NCI-H2171 (cell line): ENCODE results near the gene PLPPR4.
"Not testable (repeated sequence)": the region's sequence is repeated elsewhere in the genome, so short reads cannot be mapped to it uniquely, and the experiment has no call there.

Source experiments
- DNase-seq: peaks from one replicate; lab custom pipeline; 2025; lab: John Stamatoyannopoulos, UW

Gene PLPPR4

GRCh38 chr1:99269321-99269720, 5.0 kb downstream of the PLPPR4 start:
- no peak for DNase-seq

- no peak for DNase-seq
These were observed 6.4 kb downstream of the PLPPR4 start for GRCh38 chr1:99270646-99271045.

- DNase-seq, result no peak
These were observed 7.0 kb downstream of the PLPPR4 start for GRCh38 chr1:99271249-99271648.

- DNase-seq, result no peak
These were observed 12.8 kb downstream of the PLPPR4 start for GRCh38 chr1:99277066-99277465.

- DNase-seq, result peak; percentile 65
These were observed 15.2 kb downstream of the PLPPR4 start for GRCh38 chr1:99279525-99279924.

GRCh38 chr1:99281105-99281504, 16.8 kb downstream of the PLPPR4 start:
- no peak for DNase-seq

DNA sequence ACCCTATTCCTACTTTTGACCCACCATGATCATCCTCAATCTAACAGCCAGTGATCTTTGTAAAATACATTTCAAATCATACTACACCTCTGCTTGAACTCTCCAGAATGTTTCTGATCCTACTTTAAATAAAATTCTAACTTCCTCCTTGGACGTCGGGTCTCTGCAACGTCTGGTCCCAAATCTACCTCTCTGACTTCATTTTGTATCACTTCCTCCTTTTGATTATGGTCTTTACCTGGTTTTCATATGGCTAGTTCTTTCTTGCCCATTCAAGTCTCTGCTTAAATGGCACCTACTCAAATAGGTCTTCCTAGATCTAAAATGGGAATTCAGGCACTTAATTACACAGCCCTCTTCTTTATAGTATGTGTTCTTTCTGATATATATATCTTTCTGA, 18.2 kb downstream of the PLPPR4 start:
- no peak for DNase-seq

DNA sequence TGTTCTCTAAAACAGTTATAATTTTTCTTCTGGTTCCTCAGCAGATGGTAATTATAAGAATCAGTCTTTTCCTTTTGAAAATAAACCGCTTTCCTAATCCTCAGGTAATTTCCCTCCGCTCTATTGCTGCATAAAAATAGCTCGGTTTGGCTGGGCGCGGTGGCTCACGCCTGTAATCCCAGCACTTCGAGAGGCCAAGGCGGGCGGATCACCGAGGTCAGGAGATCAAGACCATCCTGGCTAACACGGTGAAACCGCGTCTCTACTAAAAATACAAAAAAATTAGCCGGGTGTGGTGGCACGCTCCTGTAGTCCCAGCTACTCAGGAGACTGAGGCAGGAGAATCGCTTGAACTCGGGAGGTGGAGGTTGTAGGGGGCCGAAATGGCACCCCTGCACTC, 19.2 kb downstream of the PLPPR4 start:
- DNase-seq, result not testable (repeated sequence)

- no peak for DNase-seq
These were observed 28.6 kb downstream of the PLPPR4 start for GRCh38 chr1:99292886-99293285.

DNA sequence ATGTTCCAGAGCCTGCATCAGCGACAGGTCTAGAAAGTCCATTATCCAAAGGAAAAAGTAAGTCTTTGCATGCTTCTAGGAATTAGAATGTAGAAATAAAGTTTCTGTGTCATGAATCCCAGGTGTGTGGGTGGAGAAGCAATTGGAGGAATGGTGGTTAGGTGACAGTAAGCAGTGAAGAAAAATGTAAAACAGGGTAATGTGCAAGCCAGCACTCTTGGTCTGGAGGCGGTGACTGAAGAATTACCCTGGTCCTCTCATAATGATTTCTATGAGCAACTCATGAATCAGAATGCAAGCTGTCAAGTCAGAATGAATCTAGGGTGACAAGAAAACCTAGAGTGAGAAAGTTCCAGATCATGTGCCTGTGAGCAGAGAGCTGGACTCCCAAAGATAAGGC, 33.6 kb downstream of the PLPPR4 start:
- no peak for DNase-seq

- DNase-seq, result no peak
These were observed 40.5 kb downstream of the PLPPR4 start for GRCh38 chr1:99304725-99305282.

DNA sequence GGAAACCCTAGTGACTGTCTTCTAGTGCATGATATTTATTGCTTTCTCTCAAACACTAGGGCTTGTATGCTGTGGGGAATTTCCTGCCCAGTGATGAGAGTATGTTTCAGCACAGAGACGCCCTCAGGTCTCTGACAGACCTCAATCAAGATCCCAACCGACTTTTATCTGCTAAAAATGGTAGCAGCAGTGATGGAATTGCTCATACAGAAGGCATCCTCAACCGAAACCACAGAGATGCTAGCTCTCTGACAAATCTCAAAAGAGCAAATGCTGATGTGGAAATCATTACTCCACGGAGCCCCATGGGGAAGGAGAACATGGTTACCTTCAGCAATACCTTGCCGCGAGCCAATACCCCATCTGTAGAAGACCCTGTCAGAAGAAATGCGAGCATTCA, 41.3 kb downstream of the PLPPR4 start:
- DNase-seq, result no peak

GRCh38 chr1:99306056-99306455, 41.8 kb downstream of the PLPPR4 start:
- no peak for DNase-seq

DNA sequence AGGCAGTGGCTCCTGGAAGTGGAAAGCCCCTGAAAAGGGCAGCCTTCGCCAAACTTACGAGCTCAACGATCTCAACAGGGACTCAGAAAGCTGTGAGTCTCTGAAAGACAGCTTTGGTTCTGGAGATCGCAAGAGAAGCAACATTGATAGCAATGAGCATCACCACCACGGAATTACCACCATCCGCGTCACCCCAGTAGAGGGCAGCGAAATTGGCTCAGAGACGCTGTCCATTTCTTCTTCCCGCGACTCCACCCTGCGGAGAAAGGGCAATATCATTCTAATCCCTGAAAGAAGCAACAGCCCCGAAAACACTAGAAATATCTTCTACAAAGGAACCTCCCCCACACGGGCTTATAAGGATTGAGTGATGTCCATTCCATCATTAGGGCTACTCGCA, 42.4 kb downstream of the PLPPR4 start:
- no peak for DNase-seq

- DNase-seq, result no peak
These were observed 51.0 kb downstream of the PLPPR4 start for GRCh38 chr1:99315305-99315704.

DNA sequence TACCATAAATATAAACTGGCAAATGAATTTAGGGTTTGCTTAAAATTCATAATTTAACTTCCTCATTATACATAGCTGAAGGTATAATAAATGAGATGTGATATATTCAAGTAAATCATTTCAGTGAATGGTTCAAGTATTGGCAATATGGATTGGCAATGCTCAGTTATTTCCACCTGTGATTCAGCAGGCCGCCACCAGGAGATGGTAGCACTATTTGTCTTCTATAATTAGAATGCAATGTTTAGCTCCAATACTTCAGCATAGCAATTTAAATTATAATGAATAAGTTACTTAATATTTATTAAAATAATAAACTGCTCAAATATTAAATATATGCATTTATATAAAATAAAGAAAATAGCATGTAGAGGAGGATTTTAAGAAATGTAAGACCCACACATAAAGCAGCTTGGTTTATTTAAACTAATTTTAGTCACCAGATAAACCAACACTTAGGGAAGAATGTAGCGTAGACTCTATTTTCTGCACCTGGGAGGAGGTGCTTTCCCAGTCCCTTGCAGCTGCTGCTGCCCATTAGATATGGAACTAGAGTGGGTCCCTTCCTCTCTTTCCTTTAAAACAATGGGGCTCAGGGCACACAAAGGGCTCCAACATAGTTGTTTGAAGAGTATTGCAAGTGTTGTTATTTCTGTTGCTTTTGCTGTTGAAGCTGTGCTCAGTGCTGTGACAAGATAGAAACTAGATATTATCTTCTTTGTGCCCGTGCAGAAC, 62.1 kb downstream of the PLPPR4 start:
- no peak for DNase-seq

- DNase-seq, result no peak
These were observed 63.1 kb downstream of the PLPPR4 start for GRCh38 chr1:99327357-99327756.

DNA sequence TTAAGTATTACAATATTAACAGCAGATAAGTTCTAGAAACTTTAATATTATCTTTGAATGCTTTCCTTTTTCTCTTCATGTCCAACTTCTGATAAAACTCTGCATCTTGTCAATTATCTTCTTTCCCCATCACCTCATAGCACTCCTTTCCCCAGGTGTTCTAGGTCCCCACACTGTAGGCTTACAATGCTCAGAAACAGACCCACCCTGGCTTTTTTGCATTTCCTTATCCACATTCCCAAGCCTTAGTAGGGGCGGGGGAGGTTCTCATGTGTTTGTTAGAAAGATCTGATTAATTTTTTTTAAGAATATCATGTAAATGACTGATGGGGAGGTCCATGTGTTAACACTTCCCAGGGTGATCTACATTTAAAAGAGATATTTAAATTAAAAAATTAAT, 63.9 kb downstream of the PLPPR4 start:
- no peak for DNase-seq

GRCh38 chr1:99331083-99331482, 66.8 kb downstream of the PLPPR4 start:
- no peak for DNase-seq

DNA sequence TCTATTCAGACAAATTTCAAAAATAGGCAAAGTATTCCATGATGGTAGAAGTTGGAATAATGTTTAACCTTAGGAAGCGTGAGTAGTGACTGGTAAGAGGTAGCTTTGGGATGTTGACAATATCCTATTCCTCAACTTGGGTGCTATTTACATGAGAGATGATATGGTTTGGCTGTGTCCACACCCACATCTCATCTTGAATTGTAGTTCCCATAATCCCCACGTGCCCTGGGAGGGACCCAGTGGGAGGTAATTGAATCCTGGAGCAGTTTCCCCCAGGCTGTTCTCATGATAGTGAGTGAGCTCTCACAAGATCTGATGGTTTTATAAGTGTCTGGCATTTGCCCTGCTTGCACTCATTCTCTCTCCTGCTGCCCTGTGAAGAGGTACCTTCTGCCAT, 67.3 kb downstream of the PLPPR4 start:
- DNase-seq, result no peak

DNA sequence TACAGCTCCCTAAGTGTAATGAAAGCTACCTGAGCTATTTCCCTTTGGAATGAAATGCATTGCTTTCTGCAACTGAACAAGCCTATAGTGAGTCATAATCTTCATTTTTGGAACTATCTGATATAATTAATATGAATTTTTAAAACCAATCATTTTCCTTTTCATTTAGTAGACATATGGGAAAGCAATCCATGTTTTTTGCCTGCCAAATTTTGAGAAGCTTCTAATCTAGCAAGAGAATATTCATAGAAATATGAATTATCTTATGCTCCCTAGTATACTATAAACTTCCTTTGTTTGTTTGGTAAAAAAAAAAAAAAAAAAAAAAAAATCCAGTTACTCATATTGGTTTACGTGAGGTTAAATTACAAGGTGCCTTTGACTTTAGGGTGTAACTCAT, 68.3 kb downstream of the PLPPR4 start:
- DNase-seq, result no peak

DNA sequence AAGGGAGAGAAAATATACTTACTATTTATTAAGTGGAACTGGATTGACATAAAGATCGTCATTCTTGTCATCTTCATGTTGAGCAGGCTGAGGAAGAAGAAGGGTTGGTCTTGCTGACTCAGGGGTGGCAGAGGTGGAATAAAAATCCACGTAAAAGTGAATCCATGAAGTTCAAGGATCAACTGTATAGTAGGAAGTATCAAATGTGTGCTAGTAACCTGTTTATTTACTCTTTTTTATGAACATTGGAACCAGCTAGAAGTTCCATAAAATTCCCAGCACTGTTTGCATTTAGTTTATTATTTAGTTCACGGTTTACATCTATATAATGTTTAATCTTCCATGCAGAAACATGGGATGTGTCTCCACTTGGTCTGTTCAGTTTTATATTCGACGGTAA, 70.7 kb downstream of the PLPPR4 start:
- DNase-seq, result no peak

- no peak for DNase-seq
These were observed 82.9 kb downstream of the PLPPR4 start for GRCh38 chr1:99347041-99347684.
